ENCODE results near the gene PSD4.

Gene PSD4

GRCh38 chr2:113134717-113135116 is 39.1 kb upstream of the PSD4 start:
- ATAC-seq: no peak
- no peak for TF ChIP-seq TSHZ2 (CRISPR knock-in tag; IDR thresholded peaks at IDR 0.05)

GRCh38 chr2:113135317-113135716 is 38.5 kb upstream of the PSD4 start:
- no peak for ATAC-seq
- TF ChIP-seq TCF4 (CRISPR knock-in tag; IDR thresholded peaks at IDR 0.05; ENCODE audit: borderline replicate concordance) (no peak), ZFP30 (CRISPR knock-in tag; IDR thresholded peaks at IDR 0.05) (no peak), ESRRG (CRISPR knock-in tag; IDR thresholded peaks at IDR 0.05) (no peak), PPARA (CRISPR knock-in tag; IDR thresholded peaks at IDR 0.05; ENCODE audit: borderline replicate concordance) (no peak), RARB (CRISPR knock-in tag; IDR thresholded peaks at IDR 0.05) (no peak), CSRNP3 (CRISPR knock-in tag; IDR thresholded peaks at IDR 0.05) (no peak), OSR1 (CRISPR knock-in tag; IDR thresholded peaks at IDR 0.05) (no peak), BACH2 (CRISPR knock-in tag; IDR thresholded peaks at IDR 0.05; ENCODE audit: borderline replicate concordance) (no peak), ISL1 (CRISPR knock-in tag; IDR thresholded peaks at IDR 0.05) (no peak), TSHZ2 (CRISPR knock-in tag; IDR thresholded peaks at IDR 0.05) (no peak), ZNF70 (CRISPR knock-in tag; IDR thresholded peaks at IDR 0.05) (no peak)

- ATAC-seq: peak; percentile 71
- TF ChIP-seq CSDC2 (CRISPR knock-in tag; IDR thresholded peaks at IDR 0.05): no peak
- TF ChIP-seq ESRRG (CRISPR knock-in tag; IDR thresholded peaks at IDR 0.05): no peak
- TF ChIP-seq ZNF8 (CRISPR knock-in tag; IDR thresholded peaks at IDR 0.05): no peak
- TF ChIP-seq ZC3H10 (CRISPR knock-in tag; IDR thresholded peaks at IDR 0.05): no peak
- TF ChIP-seq CREB5 (CRISPR knock-in tag; IDR thresholded peaks at IDR 0.05; ENCODE audit: low read depth): no peak
- no peak for TF ChIP-seq ISL1 (CRISPR knock-in tag; IDR thresholded peaks at IDR 0.05)
- TF ChIP-seq POU6F1 (CRISPR knock-in tag; IDR thresholded peaks at IDR 0.05; ENCODE audit: borderline replicate concordance, low read depth): no peak
- TF ChIP-seq TSHZ2 (CRISPR knock-in tag; IDR thresholded peaks at IDR 0.05): no peak
- no peak for TF ChIP-seq TOX (CRISPR knock-in tag; IDR thresholded peaks at IDR 0.05; ENCODE audit: borderline replicate concordance)
- TF ChIP-seq SNAI2 (CRISPR knock-in tag; IDR thresholded peaks at IDR 0.05): no peak
- no peak for TF ChIP-seq TCF4 (CRISPR knock-in tag; IDR thresholded peaks at IDR 0.05; ENCODE audit: borderline replicate concordance)
- TF ChIP-seq CSRNP3 (CRISPR knock-in tag; IDR thresholded peaks at IDR 0.05): no peak
- no peak for TF ChIP-seq BACH2 (CRISPR knock-in tag; IDR thresholded peaks at IDR 0.05; ENCODE audit: borderline replicate concordance)
- no peak for TF ChIP-seq GLIS3 (CRISPR knock-in tag; IDR thresholded peaks at IDR 0.05)
- no peak for TF ChIP-seq ZFP3 (CRISPR knock-in tag; IDR thresholded peaks at IDR 0.05)
- no peak for TF ChIP-seq ARNTL (CRISPR knock-in tag; IDR thresholded peaks at IDR 0.05; ENCODE audit: borderline replicate concordance, low read depth)
Observed at GRCh38 chr2:113136828-113137775, 36.7 kb upstream of the PSD4 start.

Measured in SK-N-SH treated with all-trans-retinoic acid at 6 μM for 48 hours (cell line).